ENCODE results near the gene CADPS.

The CADPS gene

DNA sequence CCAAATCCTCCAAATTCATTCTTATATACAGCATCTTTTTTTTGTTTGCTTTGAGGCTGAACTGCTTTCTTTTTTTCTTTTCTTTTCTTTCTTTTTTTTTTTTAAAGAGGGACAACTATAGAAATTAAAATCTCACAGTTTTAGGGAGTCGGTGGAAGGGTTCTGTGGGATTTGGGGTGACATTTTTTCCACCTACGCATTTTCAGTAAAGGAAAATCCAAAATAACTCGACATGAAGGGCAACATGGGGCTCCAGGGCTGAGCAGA, 498.8 kb downstream of the CADPS start:
- no peak for DNase-seq

GRCh38 chr3:62375655-62376453, 499.4 kb downstream of the CADPS start:
- no peak for DNase-seq

DNA sequence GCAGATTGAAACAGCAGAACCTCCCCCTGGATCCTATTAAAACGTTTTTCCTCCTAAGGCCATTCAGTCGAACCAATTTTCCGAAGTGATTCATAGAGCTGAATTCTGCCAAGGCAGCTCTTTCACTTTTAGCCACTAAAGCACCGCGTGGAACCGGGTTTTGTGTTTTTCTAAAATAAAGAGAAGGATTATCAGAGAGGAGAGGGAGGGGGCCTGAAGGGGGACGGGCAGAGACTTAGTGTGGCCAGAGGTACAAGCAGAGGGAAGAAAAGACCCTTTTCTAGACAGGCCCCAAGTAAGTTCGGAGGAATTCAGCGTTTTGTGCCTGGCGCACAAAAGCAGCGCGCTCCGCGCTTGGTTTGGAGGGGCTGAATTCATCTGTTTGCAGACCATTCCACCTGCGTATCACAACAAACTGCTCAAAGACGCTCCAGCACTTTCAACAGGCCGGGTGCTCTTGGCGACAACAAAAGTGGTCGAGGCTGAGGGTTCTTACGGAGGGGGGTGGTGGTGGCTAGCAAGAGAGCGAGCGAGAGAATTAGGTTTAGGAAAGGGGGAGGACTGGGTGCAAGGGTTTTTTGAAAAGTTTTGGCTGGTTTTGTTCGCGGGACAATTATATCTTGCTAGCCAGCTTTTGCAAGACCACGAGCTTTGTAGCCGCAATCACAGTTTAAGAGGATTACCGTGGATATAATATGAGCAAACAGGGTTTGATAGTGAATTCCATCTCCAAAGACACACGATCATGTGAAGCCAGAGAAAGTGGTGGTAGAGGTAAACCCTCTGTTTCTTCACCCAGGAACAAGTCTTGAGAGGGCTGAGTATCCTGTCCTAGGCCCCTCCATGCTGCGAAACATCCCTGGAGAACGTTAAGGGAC, 500.6 kb downstream of the CADPS start:
- no peak for DNase-seq

DNA sequence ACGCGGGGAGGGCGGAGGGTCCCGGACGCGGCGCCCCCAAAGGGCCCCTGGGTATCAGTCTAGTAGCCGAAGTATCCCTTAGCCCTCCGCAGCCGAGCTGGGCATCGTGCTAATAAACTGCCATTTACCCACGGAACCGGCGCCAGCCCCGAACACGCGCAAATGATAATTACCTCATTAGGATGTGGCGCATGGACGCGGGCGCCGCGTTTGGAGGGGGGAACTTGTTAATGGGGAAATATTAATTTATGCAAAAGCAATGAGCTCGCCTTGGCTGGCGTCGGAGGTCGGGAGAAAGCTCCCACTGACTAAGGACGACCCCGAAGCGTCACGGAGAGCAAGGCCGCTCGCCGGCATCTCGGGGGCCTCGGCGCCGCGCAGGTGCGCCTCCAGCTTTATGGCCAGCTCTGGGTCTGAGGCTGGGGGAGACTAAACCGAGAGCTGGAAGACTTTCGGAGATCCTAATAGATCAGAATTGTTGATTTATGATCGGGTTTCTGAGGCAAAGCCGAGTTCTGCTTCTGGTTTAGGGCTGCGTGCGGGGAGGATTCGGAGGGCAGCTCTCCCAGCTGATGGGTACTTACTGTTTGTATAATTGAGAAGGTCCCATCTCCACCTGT, 501.4 kb downstream of the CADPS start:
- DNase-seq, result no peak

DNA sequence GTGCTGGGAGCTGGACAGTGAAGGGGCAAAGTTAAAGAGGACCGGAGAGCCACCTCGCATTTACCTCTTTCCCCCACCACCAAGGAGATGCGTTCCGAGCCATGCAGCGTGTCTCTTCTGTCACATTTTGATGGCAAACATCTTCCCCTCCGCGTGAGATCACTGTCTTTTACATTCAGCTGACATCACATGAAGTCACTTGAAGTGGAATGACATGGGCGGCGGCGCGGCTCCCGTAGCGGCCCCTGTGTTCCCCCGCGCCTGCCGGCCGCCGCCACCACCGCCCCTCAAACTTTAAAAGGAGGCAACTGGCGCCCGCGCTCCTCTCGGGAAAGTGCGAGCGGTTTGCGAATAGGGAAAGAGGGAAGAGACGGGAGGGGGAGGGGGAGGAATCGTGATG, 502.0 kb downstream of the CADPS start, which contains the start of gene FEZF2:
TSS of gene FEZF2 (minus strand) at position 336 of the 400 bp plus-strand sequence. CDS start 682 bp downstream, outside the sequence.
- no peak for DNase-seq

DNA sequence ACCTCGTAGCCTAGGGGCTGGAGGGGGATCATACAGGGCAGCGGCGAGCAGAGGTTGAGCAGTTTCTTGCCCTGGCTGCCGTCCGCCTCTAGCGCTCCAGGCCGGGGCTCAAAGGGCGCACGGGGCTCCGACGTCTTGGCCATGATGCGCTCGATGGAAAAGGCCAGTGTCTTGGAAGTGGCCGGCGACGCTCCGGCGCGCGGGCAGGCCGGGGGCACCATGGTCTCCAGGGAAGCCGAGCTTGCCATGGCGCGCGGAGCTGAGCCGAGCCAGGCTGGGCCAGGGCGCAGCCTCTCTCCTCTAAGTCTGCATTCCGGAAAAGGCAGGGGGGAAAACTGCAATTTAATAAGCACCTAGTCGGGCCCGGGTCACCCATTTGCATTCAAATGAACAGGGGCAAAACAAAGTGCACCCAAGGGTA, 502.6 kb downstream of the CADPS start:
- no peak for DNase-seq

DNA sequence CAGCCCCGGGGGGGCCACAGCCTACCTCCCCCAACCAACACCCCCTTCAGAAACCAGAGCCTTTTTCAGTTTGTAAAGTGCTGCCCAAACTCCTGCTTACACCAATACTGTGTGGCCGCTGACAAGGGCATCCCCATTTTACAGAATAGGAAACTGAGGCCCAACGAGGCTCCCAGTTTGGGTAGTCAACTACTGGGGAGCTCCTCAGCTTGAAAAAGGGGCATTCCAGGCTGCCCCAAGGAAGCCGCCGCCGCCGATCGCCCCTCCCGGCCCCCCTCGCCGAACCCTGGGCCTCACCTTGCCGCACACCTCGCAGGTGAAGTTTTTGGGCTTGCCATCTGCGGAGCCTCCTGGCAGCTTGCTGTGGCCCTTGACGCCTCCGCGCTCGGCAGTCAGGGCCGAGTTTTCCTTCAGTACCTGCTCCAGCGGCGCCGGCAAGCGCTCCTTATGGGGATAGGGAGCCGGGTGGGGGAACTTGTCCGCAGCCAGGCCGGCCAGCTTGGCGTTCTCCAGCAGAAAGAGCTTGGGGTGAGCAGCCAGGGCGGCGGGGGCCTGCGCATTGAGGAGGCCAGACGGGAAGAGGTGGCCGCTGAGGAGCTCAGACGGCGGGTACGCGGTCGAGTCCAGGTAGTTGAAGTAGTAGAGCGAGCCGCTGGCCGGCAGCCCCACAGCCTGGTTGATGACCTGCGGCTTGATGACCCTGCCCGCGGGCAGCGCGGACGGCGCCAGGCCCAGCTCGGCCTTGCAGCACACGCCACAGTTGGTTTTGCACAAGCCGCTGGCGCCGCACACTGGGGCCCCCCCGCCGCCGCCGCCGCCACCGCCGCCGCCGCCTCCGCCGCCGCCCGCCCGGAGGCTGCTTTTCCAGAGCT, 503.3 kb downstream of the CADPS start:
- no peak for DNase-seq

DNA sequence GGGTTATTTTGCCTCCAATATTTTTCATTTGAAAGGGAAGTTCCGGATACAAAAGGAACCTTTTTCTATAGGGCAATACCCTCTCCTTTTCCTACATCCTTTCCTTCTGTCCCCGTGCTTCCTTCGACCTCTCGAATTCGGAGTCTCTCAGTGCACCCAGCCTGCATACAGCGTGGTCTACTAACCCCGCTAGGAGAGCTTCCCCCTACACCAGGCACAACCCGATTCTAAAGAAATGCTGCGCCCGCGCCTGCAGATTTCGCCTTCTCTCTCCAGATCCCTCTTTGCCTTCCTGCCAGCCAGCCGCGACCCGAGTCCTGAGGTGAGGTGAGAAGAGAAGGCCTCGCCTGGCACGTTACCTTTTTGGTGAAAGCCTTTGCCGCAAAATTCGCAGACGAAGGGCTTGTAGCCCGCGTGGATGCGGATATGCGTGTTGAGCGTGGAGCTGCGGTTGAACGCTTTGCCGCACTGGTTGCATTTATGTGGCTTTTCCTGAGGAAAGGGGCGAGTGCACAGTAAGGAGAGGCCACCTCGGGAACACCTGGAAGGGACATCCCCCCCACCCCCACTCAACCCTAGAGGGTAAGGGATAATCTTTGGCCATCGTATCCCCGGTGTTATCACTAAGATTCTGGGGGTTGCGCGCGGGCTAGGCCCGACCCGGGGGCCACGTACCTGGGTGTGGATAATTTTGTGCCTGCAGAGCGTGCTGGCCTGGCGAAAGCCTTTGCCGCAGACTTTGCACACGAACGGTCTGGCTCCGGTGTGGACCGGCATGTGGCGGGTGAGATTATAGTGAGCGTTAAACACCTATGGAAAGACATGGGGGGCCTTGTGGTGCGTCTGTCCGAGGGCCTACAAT, 504.1 kb downstream of the CADPS start:
- DNase-seq, result no peak

DNA sequence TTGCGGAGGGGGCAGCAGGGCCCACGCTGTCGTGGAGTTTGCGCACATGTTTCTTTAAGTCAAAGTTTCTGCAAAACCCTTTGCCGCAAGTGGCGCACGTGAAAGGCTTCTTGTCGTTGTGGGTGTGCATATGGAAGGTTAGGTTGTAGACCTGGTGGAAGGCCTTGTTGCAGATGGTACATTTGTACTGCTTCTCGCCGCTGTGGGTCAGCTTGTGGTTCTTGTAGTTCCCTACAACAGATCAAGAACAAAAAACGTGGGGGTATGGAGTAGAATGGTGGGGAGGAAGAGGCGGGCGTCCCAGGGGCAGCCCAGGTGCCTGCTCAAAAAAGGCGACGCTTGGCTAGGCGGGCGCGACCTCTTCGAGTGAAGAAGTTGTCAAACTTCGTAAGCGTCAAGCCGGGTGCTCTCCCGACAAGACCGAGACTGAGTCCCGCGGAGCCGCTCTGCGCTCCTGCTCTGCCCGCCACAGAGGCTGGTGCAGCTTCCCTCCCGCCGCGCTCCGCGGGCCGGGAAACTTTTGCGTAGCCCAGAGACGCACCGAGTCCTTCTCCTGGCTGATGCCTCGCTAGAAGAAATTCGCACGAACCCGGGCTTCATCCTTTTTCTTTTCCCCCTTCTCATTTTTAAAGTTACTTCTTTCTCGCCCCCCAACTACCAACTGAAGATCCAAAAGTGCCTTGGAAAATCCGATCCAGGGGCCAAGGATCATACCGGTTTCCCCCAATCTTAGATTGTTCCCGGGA, 504.9 kb downstream of the CADPS start:
- no peak for DNase-seq

- no peak for DNase-seq
Measured at GRCh38 chr3:62369476-62369743, 505.8 kb downstream of the CADPS start.

- DNase-seq, result no peak
Measured at GRCh38 chr3:62368705-62369475, 506.3 kb downstream of the CADPS start.

- no peak for DNase-seq
Measured at GRCh38 chr3:62368290-62368704, 506.9 kb downstream of the CADPS start.

GRCh38 chr3:62367763-62368195, 507.4 kb downstream of the CADPS start:
- DNase-seq, result no peak

DNA sequence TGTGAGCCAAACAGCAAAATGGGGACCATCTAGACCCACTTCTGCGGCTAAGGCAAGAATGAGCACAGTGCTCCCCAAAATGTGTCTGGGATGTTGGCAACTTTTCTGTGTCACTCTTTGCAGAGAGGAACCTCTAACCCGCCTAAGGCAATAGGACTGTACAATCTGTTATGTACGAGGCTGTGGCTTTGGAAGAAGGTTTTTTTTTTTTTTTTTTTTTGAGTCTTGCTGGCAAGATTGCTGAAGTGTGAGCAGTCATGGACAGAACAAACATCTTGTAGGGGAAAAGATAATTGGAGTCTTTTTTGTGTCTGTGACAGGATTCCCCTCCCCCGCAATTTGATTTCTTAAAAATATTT, 509.1 kb downstream of the CADPS start:
- DNase-seq, result no peak

DNA sequence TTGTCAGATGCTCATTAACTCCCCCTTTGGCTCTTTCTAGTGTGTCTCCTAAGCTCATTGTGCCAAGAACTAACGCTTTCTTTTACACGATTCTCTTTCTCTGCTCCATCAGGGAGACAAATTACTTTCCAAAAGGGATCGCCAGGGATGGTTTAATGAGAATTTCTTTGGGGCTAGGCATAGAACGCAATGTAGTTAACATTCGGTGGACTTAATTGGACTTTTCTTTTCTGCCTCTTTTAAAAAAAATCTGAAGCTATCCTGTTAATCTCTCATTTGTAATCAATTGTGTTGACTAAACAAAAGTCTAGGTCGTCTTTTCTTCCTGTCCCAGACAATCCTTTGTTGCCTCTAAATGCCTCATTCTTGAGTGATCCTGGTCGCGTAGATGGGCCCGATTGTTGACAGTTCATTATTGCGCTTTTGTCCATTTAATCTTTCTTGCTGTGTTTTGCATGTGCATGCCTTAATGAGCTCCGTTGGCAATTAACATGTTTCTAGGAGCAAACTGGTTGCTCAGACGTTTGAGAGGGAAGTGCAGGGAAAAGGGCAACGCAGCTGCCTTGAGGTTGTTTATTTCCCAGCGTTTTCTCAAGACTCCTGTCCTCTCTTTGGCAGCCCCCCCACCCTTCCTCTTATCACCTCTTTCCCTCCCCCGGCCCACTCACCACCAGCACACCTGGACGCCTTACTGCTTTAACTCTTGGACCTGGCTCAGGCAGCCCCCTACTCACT, 509.7 kb downstream of the CADPS start:
- DNase-seq, result peak in 1 of 51 donors; percentile 39

DNA sequence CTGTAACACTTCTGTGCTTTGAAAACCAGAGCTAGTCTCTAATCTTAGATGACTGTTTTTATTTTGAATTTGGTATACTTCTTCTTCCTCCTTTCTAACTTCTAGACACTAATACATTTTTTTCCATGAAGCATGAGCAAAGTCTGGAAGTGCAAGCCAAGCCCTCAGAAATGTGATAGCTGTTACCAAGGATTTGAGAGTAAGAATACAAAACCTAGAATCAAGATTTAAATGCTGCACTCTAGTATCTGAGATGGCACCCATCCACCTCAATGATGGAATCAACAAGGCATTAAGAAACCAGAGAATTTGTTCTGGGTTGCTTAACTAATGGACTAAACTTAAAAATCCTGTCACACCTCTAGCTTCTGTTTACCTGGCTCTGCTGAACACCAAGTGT, 511.0 kb downstream of the CADPS start:
- no peak for DNase-seq

DNA sequence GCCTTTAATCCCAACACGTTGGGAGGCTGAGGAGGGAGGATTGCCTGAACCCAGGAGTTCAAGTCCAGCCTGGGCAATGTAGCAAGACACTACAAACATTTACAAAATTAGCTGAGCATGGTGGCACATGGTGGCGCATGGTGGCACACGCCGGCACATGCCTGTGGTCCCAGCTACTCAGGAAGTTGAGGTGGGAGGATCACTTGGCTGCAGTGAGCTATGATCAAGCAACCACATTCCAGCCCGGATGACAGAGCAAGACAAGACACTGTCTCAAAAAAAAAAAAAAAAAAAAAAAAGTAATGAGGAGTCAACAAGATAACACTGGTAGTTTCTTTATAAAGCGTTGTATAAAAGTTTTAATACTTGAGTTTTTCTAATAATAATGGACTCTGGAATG, 511.9 kb downstream of the CADPS start:
- no peak for DNase-seq

- no peak for DNase-seq
Measured at GRCh38 chr3:62361824-62362223, 513.4 kb downstream of the CADPS start.
